ENCODE measurements around the gene COPG2. TPM values are rescaled to one million over a fixed set of nuclear protein-coding genes. Genes with fewer than 3 reads are reported as not detected.

COPG2 gene
- total RNA-seq, 2 experiments from 2014 or later: 29.9 to 32.2 TPM

GRCh38 chr7:130468612-130469011, 199.9 kb downstream of the COPG2 start:
- CTCF ChIA-PET (ENCODE audit: unreplicated experiment): no interaction called here
- H3K27ac ChIP-seq (ENCODE audit: low read depth, low read length, poor library complexity, severe bottlenecking): no peak overlapping the region
- H2AFZ ChIP-seq (ENCODE audit: low read length): no peak overlapping the region
- no peak for DNase-seq (ENCODE audit: low spot score)
- intact Hi-C loops (cut with micrococcal nuclease; ENCODE audit: unreplicated experiment): no loop called here
- H3K9me2 ChIP-seq (ENCODE audit: insufficient read depth, low read length): no peaks in the 10 kb centered on the region
- no peak overlapping the region for H3K4me3 ChIP-seq (ENCODE audit: low read depth, low read length, poor library complexity, severe bottlenecking)
- no peaks in the 10 kb centered on the region for H3K36me3 ChIP-seq (ENCODE audit: insufficient read depth, low read length)
- no TSS peak for BruUV-seq (replicated peaks)
- POLR2A ChIA-PET: interaction anchor here (0.6 kb wide), 1 partner anchor 941 kb away, joined by 3 read pairs; no protein-coding TSS in a partner anchor
- H3K9me3 ChIP-seq (ENCODE audit: low read length): no peaks in the 10 kb centered on the region
- H3K79me2 ChIP-seq (ENCODE audit: insufficient read depth, low read depth, low read length): no peaks in the 10 kb centered on the region
- H4K20me1 ChIP-seq (ENCODE audit: insufficient read depth, low read length): no peaks in the 10 kb centered on the region
- no peak overlapping the region for H3K4me2 ChIP-seq (ENCODE audit: low read length)
- H3K4me1 ChIP-seq (ENCODE audit: insufficient read depth, low read length, poor library complexity, severe bottlenecking): peaks cover 9% of the 10 kb centered on the region
- TF ChIP-seq, protein P1, sequence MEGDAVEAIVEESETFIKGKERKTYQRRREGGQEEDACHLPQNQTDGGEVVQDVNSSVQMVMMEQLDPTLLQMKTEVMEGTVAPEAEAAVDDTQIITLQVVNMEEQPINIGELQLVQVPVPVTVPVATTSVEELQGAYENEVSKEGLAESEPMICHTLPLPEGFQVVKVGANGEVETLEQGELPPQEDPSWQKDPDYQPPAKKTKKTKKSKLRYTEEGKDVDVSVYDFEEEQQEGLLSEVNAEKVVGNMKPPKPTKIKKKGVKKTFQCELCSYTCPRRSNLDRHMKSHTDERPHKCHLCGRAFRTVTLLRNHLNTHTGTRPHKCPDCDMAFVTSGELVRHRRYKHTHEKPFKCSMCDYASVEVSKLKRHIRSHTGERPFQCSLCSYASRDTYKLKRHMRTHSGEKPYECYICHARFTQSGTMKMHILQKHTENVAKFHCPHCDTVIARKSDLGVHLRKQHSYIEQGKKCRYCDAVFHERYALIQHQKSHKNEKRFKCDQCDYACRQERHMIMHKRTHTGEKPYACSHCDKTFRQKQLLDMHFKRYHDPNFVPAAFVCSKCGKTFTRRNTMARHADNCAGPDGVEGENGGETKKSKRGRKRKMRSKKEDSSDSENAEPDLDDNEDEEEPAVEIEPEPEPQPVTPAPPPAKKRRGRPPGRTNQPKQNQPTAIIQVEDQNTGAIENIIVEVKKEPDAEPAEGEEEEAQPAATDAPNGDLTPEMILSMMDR (conservative IDR thresholded peaks at IDR 0.05; ENCODE audit: low read length): no peak
- TF ChIP-seq EZH2phosphoT487 (IDR thresholded peaks at IDR 0.05; ENCODE audit: borderline replicate concordance, low read depth, low read length): no peak

DNA sequence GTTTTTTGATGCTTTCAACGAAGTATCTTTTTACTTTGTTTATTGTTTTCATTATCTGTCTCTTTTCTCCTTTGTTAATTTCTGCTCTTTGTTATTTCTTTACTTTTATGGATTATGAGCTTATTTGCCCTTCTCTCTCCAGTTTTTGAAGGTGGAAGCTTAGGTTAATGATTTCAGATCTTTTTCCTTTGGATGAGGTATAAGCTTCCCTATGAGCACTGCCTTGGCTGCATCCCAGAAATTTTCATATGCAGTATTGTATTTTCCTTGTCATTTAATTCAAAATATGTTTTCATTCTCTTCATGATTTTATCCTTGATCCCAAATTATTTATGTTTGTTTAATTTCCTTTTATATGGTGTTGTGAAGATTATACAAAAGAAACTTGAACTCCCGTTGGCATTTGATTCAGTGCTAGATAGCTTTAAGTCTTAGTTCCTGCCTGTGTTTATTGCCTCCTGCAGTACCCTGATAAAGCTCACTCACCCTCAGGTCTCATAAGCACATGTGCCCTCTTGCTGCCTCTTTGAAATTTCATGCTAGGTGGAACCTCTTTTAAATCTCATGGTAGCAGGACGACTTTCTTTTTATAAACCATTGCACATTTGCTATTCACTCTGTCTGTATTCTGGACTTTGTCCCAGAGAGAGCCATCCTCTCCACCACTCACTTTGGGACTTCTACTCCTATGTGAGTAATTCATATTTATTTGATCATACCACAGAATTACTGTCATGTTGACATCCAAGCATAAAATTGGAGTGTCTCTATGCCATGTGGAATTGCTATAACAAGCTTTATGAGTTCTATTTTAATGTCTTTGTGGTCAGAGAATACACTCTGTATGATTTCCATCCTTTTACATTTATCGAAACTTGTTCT, 204.8 kb downstream of the COPG2 start:
- no peak for DNase-seq (ENCODE audit: low spot score)
- Histone ChIP-seq H3K36me3 (ENCODE audit: insufficient read depth, low read length) (no peaks in the 10 kb centered on the region), H3K4me2 (ENCODE audit: low read length) (no peak overlapping the region), H3K4me3 (ENCODE audit: low read depth, low read length, poor library complexity, severe bottlenecking) (no peak overlapping the region), H3K4me1 (ENCODE audit: insufficient read depth, low read length, poor library complexity, severe bottlenecking) (no peaks in the 10 kb centered on the region), H3K9me3 (ENCODE audit: low read length) (no peaks in the 10 kb centered on the region), H3K79me2 (ENCODE audit: insufficient read depth, low read depth, low read length) (no peaks in the 10 kb centered on the region), H3K9me2 (ENCODE audit: insufficient read depth, low read length) (no peaks in the 10 kb centered on the region), H2AFZ (ENCODE audit: low read length) (no peak overlapping the region), H4K20me1 (ENCODE audit: insufficient read depth, low read length) (no peaks in the 10 kb centered on the region), H3K27ac (ENCODE audit: low read depth, low read length, poor library complexity, severe bottlenecking) (no peak overlapping the region)
- ChIA-PET POLR2A (interaction anchor here (0.7 kb wide), 2 partner anchors 287 to 820 kb away, joined by 3 to 10 read pairs; no protein-coding TSS in a partner anchor), CTCF (ENCODE audit: unreplicated experiment) (no interaction called here)
- TF ChIP-seq, protein P1 (conservative IDR thresholded peaks at IDR 0.05; ENCODE audit: low read length): no peak
- no peak for TF ChIP-seq EZH2phosphoT487 (IDR thresholded peaks at IDR 0.05; ENCODE audit: borderline replicate concordance, low read depth, low read length)
- BruUV-seq (replicated peaks): no TSS peak
- intact Hi-C loops (cut with micrococcal nuclease; ENCODE audit: unreplicated experiment): no loop called here

DNA sequence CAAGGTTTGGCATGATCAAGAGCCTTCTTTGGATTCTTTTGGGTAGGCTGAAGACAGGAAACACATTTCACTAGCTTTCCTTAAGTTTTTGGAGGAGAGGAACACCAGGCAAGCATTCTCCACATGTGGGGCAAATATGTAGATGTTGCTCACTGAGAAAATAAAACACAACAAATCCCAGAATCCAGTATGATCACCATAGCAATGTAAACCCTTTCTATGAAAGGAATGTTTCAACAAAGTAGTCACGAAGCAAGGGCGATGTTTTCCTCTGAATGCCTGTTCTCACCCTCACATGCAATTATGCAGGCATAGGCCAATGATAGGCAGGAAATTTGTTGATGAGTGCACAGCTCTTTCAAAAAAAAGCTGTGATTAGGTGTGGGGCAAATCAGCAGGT, 207.3 kb downstream of the COPG2 start:
- H3K79me2 ChIP-seq (ENCODE audit: insufficient read depth, low read depth, low read length): no peaks in the 10 kb centered on the region
- no peak overlapping the region for H3K4me3 ChIP-seq (ENCODE audit: low read depth, low read length, poor library complexity, severe bottlenecking)
- H3K4me1 ChIP-seq (ENCODE audit: insufficient read depth, low read length, poor library complexity, severe bottlenecking): no peaks in the 10 kb centered on the region
- no TSS peak for BruUV-seq (replicated peaks)
- intact Hi-C loops (cut with micrococcal nuclease; ENCODE audit: unreplicated experiment): no loop called here
- no peak overlapping the region for H2AFZ ChIP-seq (ENCODE audit: low read length)
- no peak for DNase-seq (ENCODE audit: low spot score)
- H3K9me3 ChIP-seq (ENCODE audit: low read length): no peaks in the 10 kb centered on the region
- H4K20me1 ChIP-seq (ENCODE audit: insufficient read depth, low read length): no peaks in the 10 kb centered on the region
- H3K27ac ChIP-seq (ENCODE audit: low read depth, low read length, poor library complexity, severe bottlenecking): no peak overlapping the region
- ChIA-PET POLR2A (no interaction called here), CTCF (ENCODE audit: unreplicated experiment) (no interaction called here)
- no peak overlapping the region for H3K4me2 ChIP-seq (ENCODE audit: low read length)
- no peaks in the 10 kb centered on the region for H3K9me2 ChIP-seq (ENCODE audit: insufficient read depth, low read length)
- TF ChIP-seq, protein P1 (conservative IDR thresholded peaks at IDR 0.05; ENCODE audit: low read length): no peak
- TF ChIP-seq EZH2phosphoT487 (IDR thresholded peaks at IDR 0.05; ENCODE audit: borderline replicate concordance, low read depth, low read length): no peak
- no peaks in the 10 kb centered on the region for H3K36me3 ChIP-seq (ENCODE audit: insufficient read depth, low read length)

All from OCI-LY7 (cell line).